ENCODE data around the gene MYO10.

DNA sequence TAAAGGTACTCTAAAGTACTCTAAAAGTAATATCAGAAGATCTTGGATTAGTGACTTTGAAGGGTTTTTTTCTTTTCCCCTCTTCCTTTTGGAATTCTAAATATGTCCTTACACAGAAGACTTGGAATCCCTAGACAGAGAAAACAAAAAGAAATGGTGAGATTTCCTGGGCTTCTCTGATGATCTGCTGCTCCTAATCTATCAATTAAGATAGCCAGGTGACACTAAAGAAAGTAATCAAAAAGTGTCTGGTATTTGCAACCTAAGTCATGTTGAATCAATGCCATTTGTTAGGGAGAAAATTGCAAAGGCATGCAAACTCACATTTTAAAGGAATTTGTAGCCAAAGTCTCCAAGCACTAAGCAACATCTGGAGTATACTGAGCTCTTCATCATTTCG is 29.5 kb upstream of the MYO10 start:
- TF ChIP-seq, protein P1, sequence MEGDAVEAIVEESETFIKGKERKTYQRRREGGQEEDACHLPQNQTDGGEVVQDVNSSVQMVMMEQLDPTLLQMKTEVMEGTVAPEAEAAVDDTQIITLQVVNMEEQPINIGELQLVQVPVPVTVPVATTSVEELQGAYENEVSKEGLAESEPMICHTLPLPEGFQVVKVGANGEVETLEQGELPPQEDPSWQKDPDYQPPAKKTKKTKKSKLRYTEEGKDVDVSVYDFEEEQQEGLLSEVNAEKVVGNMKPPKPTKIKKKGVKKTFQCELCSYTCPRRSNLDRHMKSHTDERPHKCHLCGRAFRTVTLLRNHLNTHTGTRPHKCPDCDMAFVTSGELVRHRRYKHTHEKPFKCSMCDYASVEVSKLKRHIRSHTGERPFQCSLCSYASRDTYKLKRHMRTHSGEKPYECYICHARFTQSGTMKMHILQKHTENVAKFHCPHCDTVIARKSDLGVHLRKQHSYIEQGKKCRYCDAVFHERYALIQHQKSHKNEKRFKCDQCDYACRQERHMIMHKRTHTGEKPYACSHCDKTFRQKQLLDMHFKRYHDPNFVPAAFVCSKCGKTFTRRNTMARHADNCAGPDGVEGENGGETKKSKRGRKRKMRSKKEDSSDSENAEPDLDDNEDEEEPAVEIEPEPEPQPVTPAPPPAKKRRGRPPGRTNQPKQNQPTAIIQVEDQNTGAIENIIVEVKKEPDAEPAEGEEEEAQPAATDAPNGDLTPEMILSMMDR (IDR thresholded peaks at IDR 0.05): no peak
- no peak for TF ChIP-seq POLR2A (IDR thresholded peaks at IDR 0.05)
